HepG2 (cell line): ENCODE measurements around the gene AHRR. TPM values are rescaled to one million over a fixed set of nuclear protein-coding genes. Genes with fewer than 3 reads are reported as not detected.

Experiments used
- ASH2L ChIP-seq: fragments of 300-600, 200-600 bp; sonication (generic); IDR thresholded peaks from 2 replicates; pipeline ENCODE4 v1.7.0; 2017; ENCODE audit warnings: low read depth, mild to moderate bottlenecking, moderate library complexity, mixed read lengths, low read length; ENCODE audit not compliant: insufficient read length
- CEBPZ ChIP-seq: IDR thresholded peaks from 2 replicates; pipeline ENCODE4 v1.6.1; 2012; ENCODE audit warnings: low read length, improper control_type of control experiment
- EED ChIP-seq: sonication (generic); formaldehyde crosslinking; IDR thresholded peaks from 2 replicates; pipeline ENCODE4 v1.5.0; 2020; ENCODE audit warnings: mild to moderate bottlenecking, missing genetic modification reagents
- EP300 ChIP-seq, 3 experiments: sonication (generic) in 1 of 3; formaldehyde crosslinking in 1 of 3; IDR thresholded peaks; 2 replicates each; pipeline versions ENCODE4 v1.5.1 to v1.6.1; 2011 to 2020; ENCODE audit warnings: low read depth in 2 of 3, low read length in 2 of 3, borderline replicate concordance in 1 of 3, improper control_type of control experiment in 1 of 3, mild to moderate bottlenecking in 1 of 3, missing genetic modification reagents in 1 of 3, moderate library complexity in 1 of 3
- FOXP1 ChIP-seq, 2 experiments: fragments of 450-650 bp in 1 of 2; IDR thresholded peaks; 2 replicates each; pipeline ENCODE4 v1.6.1; 2017 to 2018; ENCODE audit warnings: antibody characterized with exemption in 1 of 2
- GABPA ChIP-seq, 2 experiments: IDR thresholded peaks; 2 replicates each; pipeline ENCODE4 v1.6.1; 2011 to 2016; ENCODE audit warnings: low read depth in 2 of 2, low read length in 1 of 2, missing biosample characterization in 1 of 2, missing genetic modification characterization in 1 of 2
- HDAC2 ChIP-seq: sonication (generic); formaldehyde crosslinking; IDR thresholded peaks from 2 replicates; pipeline ENCODE4 v1.4.0; 2020; ENCODE audit warnings: missing genetic modification reagents
- KLF15 ChIP-seq: sonication (generic); formaldehyde crosslinking; IDR thresholded peaks from 2 replicates; pipeline ENCODE4 v1.8.1; 2023; ENCODE audit warnings: borderline replicate concordance, mild to moderate bottlenecking, inconsistent platforms, missing genetic modification reagents, mixed read lengths
- NFATC3 ChIP-seq: sonication (generic); formaldehyde crosslinking; IDR thresholded peaks from 2 replicates; pipeline ENCODE4 v1.5.1; 2020; ENCODE audit warnings: mild to moderate bottlenecking, missing genetic modification reagents
- PREB ChIP-seq: sonication (generic); formaldehyde crosslinking; IDR thresholded peaks from 2 replicates; pipeline ENCODE4 v1.4.0; 2020; ENCODE audit warnings: missing genetic modification reagents
- RERE ChIP-seq: IDR thresholded peaks from 2 replicates; pipeline ENCODE4 v1.6.1; 2016; ENCODE audit warnings: low read depth, missing genetic modification reagents, missing compliant biosample characterization
- RNF2 ChIP-seq: fragments of 450-650 bp; conservative IDR thresholded peaks from 2 replicates; pipeline ENCODE4 v1.6.1; 2016; ENCODE audit warnings: low read depth
- SMYD3 ChIP-seq: sonication (generic); formaldehyde crosslinking; IDR thresholded peaks from 2 replicates; pipeline ENCODE4 v1.8.1; 2023; ENCODE audit warnings: mild to moderate bottlenecking, missing genetic modification reagents
- ZBTB14 ChIP-seq: sonication (generic); formaldehyde crosslinking; IDR thresholded peaks from 2 replicates; pipeline ENCODE4 v1.4.0; 2020; ENCODE audit warnings: missing genetic modification reagents
- ZNF432 ChIP-seq: sonication (generic); formaldehyde crosslinking; IDR thresholded peaks from 2 replicates; pipeline ENCODE4 v1.5.0; 2020; ENCODE audit warnings: missing genetic modification reagents, mild to moderate bottlenecking, borderline replicate concordance
- polyA plus RNA-seq, 8 experiments: library from polyadenylated mRNA; depleted of rRNA in 3 of 8; stranded (reverse) in 7 of 8; unstranded in 1 of 8; fragments of >200 nt; fragmentation: Illumina TruSeq in 4 of 8; extraction: Trizol in 4 of 8; gene quantifications; 2 replicates each; pipeline versions ENCODE4 v1.2.1 to v1.2.3, GENCODE V29; 2011 to 2016; ENCODE audit warnings: low read depth in 4 of 8, missing spikeins in 1 of 8, mixed read lengths in 1 of 8; ENCODE audit not compliant: insufficient read depth in 1 of 8
- total RNA-seq, 5 experiments: library from RNA; depleted of rRNA; stranded (reverse); fragments of >200 nt; fragmentation: Illumina TruSeq; extraction: Trizol; gene quantifications; 2 replicates each; pipeline ENCODE4 v1.2.3, GENCODE V29; 2016; ENCODE audit warnings: low read depth in 1 of 5

The AHRR gene
- total and polyA plus RNA-seq, 2 of the 13 experiments (the other 11 are each of a cell fraction or from before 2014, with no cell fraction given), result 0.28 to 0.35 TPM

DNA sequence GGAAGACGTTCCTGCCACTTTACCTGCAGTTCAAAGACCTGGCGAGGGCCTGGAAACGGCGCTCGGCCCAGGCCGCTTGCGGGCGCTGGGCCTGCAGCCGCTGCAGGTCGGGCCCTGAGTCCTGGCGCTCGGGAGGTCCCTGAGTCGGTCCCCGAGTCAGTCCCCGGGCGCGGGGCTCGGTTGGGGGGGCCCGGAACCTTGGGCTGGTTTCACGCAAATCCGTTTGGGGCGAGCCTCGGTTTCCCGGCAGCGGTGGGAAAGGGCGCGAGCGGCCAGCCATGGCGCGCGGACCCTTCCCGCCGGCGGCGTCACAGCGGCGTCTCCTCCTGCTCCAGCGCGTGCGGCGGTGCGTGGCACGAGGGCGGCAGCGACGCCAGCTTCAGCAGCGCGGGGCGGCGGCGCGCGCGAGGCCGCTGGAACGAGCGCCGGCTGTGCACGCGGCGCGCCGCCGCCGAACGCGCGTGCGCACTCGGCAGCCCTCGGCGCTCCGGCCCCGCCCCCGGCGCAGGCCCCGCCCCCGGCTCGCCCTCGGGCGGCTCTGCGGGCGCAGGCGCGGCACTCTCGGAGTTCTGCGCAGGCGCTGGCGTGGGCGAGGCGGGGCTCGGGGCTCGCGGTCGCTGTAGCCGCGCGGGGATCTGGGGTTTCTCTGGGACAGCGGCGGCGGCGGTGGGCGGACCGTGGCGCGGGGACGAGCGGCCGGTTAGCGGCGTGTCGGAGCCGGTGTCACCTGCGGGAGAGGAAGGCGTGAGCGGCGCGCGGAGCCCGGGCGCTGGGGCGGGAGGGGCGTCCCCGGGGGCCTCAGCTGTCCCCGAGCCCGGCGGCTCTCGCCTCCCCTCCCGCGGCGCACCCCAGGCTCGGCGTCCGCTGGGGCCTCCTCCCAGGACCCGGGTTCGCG is 151.4 kb downstream of the AHRR start (continued):
- TF ChIP-seq CEBPZ (no peak), NFATC3 (CRISPR knock-in tag) (no peak; the same call in 1 of the 2 replicates), RERE (CRISPR knock-in tag) (no peak), ASH2L (no peak), KLF15 (peak; percentile 89; the same call in 1 of the 2 replicates), ZBTB14 (CRISPR knock-in tag) (peak; percentile 95), PREB (CRISPR knock-in tag) (no peak), EP300 (IDR thresholded peaks at IDR 0.05; ENCODE audit: low read depth in 2 of 2, low read length in 2 of 2) (no peak), EP300 (CRISPR knock-in tag; IDR thresholded peaks at IDR 0.05; ENCODE audit: borderline replicate concordance) (peak; percentile 35; the same call in 1 of the 2 replicates), FOXP1 (IDR thresholded peaks at IDR 0.05) (no peak), FOXP1 (CRISPR knock-in tag; IDR thresholded peaks at IDR 0.05) (no peak), RNF2 (peak; percentile 97), GABPA (IDR thresholded peaks at IDR 0.05; ENCODE audit: low read depth, low read length) (no peak), GABPA (CRISPR knock-in tag; IDR thresholded peaks at IDR 0.05; ENCODE audit: low read depth) (no peak), SMYD3 (no peak), HDAC2 (CRISPR knock-in tag) (no peak), EED (CRISPR knock-in tag) (peak; percentile 63; the same call in 1 of the 2 replicates), ZNF432 (CRISPR knock-in tag) (no peak)
